Lower leg skin (tissue), 3 donors: ENCODE results near the gene ARHGAP8.

ENCODE experiments used
- CTCF ChIP-seq, 3 donors: fragments of 450-650 bp; IDR thresholded peaks; one replicate each; pipeline ENCODE4 v1.5.1; 2016; ENCODE audit warnings: antibody characterized with exemption in 3 of 3, mild to moderate bottlenecking in 3 of 3, moderate library complexity in 2 of 3
- POLR2A ChIP-seq, 2 donors: fragments of 450-650 bp; IDR thresholded peaks; one replicate each; pipeline ENCODE4 v1.6.1; 2016 to 2017; ENCODE audit warnings: antibody characterized with exemption in 2 of 2, mild to moderate bottlenecking in 1 of 2, moderate library complexity in 1 of 2

GRCh38 chr22:44729391-44730021 is 22.9 kb upstream of the ARHGAP8 start:
- no peak for TF ChIP-seq CTCF (IDR thresholded peaks at IDR 0.05)
- TF ChIP-seq POLR2A (IDR thresholded peaks at IDR 0.05), result no peak
